Osteoblast (primary cell): ENCODE data around the gene NAPEPLD. TPM values are rescaled to one million over a fixed set of nuclear protein-coding genes. Genes with fewer than 3 reads are reported as not detected.
A peak's percentile ranks its signal among the peaks of the same experiment; 100 is the strongest.
"Not testable (repeated sequence)": the region's sequence is repeated elsewhere in the genome, so short reads cannot be mapped to it uniquely, and the experiment has no call there.

Experiments
- DNase-seq: peaks from one replicate; pipeline ENCODE4 v3.0.0; 2011; ENCODE audit warnings: low spot score, mixed read lengths; ENCODE audit not compliant: insufficient read length; ENCODE audit errors: missing footprints
- H2AFZ ChIP-seq: 2 replicates; pipeline ENCODE4 v1.6.0; 2011; ENCODE audit warnings: mild to moderate bottlenecking, low read length
- H3K27ac ChIP-seq: 2 replicates; pipeline ENCODE4 v1.5.1; 2011; ENCODE audit warnings: mild to moderate bottlenecking, low read depth, low read length, moderate library complexity
- H3K27me3 ChIP-seq: 2 replicates; pipeline ENCODE4 v1.6.0; 2012; ENCODE audit warnings: mild to moderate bottlenecking, control low read depth, inconsistent platforms, low read length, moderate library complexity; ENCODE audit not compliant: insufficient read depth
- H3K36me3 ChIP-seq: 2 replicates; pipeline ENCODE4 v1.5.1; 2011; ENCODE audit warnings: mild to moderate bottlenecking, low read length, control low read depth, moderate library complexity; ENCODE audit not compliant: insufficient read depth
- H3K4me1 ChIP-seq: 2 replicates; pipeline ENCODE4 v1.5.1; 2011; ENCODE audit warnings: mild to moderate bottlenecking, low read length, control low read depth, moderate library complexity; ENCODE audit not compliant: insufficient read depth
- H3K4me2 ChIP-seq: 2 replicates; pipeline ENCODE4 v1.6.0; 2011; ENCODE audit warnings: mild to moderate bottlenecking, low read length; ENCODE audit not compliant: insufficient read depth
- H3K4me3 ChIP-seq: fragments of 200-600 bp; sonication (generic); 3 replicates; pipeline ENCODE4 v1.5.1; 2012; ENCODE audit warnings: mild to moderate bottlenecking, low read length, inconsistent platforms; ENCODE audit not compliant: insufficient read depth
- H3K79me2 ChIP-seq: 2 replicates; pipeline ENCODE4 v1.6.0; 2012; ENCODE audit warnings: mild to moderate bottlenecking, low read length, control low read depth, inconsistent platforms; ENCODE audit not compliant: insufficient read depth
- H3K9me3 ChIP-seq: 2 replicates; pipeline ENCODE4 v1.5.1; 2011; ENCODE audit warnings: low read depth, low read length, control low read depth
- H4K20me1 ChIP-seq: 2 replicates; pipeline ENCODE4 v1.6.0; 2012; ENCODE audit warnings: mild to moderate bottlenecking, low read length, control low read depth; ENCODE audit not compliant: insufficient read depth
- CTCF ChIP-seq: IDR thresholded peaks from 2 replicates; pipeline ENCODE4 v1.5.1; 2011; ENCODE audit warnings: mild to moderate bottlenecking, low read depth, low read length, moderate library complexity; ENCODE audit errors: extremely low read depth
- total RNA-seq: library from RNA; depleted of rRNA; stranded (reverse); fragments of >200 nt; gene quantifications from 2 replicates; pipeline ENCODE4 v1.2.3, GENCODE V29; 2012

Gene NAPEPLD
- 8.5 and 10.1 TPM in 2 replicates for total RNA-seq

GRCh38 chr7:103148994-103149807, at the start of gene NAPEPLD:
Gene NAPEPLD, minus strand, starts transcription at chr7:103149099. Its CDS starts 20,323 bp downstream, at chr7:103128776.
- Histone ChIP-seq H3K9me3 (no peaks in the 10 kb centered on the region), H4K20me1 (peaks cover 4% of the 10 kb centered on the region), H3K27me3 (no peaks in the 10 kb centered on the region), H3K4me1 (peaks cover 6% of the 10 kb centered on the region), H3K79me2 (peaks cover 29% of the 10 kb centered on the region), H3K36me3 (no peaks in the 10 kb centered on the region), H3K4me2 (peak within 1 kb of the TSS; percentile 90), H3K4me3 (peak within 1 kb of the TSS; percentile 85), H3K27ac (peak within 1 kb of the TSS; percentile 78), H2AFZ (peak within 1 kb of the TSS; percentile 93)
- TF ChIP-seq CTCF = no peak
- peak; percentile 96 for DNase-seq

- not testable (repeated sequence) for H2AFZ ChIP-seq, DNase-seq, H3K79me2 ChIP-seq, H3K27ac ChIP-seq, H3K4me1 ChIP-seq, H3K4me2 ChIP-seq, H3K9me3 ChIP-seq, H3K36me3 ChIP-seq, H3K27me3 ChIP-seq, H4K20me1 ChIP-seq, H3K4me3 ChIP-seq
Observed at GRCh38 chr7:103198079-103198478, 49.2 kb upstream of the NAPEPLD start.

DNA sequence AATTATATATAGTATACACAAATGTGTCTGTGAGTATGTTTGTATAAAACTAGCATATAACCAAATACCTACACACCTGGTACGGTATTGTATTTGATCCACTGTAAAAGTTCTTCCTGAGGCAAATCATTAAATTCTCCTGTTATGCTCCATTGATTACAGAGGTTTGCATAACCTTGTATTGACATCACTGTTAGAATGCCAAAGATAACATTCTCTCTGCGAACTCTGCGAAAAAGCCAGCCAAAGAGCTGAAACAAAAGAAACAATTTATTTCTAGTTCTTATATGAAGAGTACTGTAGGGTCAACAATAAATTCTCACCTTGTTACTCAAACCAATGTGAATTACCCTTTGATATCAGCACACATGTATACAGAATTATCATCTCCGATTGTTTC, 46.5 kb upstream of the NAPEPLD start:
- H3K27me3 ChIP-seq, H4K20me1 ChIP-seq, H3K27ac ChIP-seq, H3K79me2 ChIP-seq, H2AFZ ChIP-seq, H3K9me3 ChIP-seq, DNase-seq, H3K4me3 ChIP-seq, H3K4me2 ChIP-seq, H3K4me1 ChIP-seq, H3K36me3 ChIP-seq: not testable (repeated sequence)

GRCh38 chr7:103172415-103173146, 23.7 kb upstream of the NAPEPLD start:
- H3K9me3 ChIP-seq, H3K27ac ChIP-seq, DNase-seq: not testable (repeated sequence)

DNA sequence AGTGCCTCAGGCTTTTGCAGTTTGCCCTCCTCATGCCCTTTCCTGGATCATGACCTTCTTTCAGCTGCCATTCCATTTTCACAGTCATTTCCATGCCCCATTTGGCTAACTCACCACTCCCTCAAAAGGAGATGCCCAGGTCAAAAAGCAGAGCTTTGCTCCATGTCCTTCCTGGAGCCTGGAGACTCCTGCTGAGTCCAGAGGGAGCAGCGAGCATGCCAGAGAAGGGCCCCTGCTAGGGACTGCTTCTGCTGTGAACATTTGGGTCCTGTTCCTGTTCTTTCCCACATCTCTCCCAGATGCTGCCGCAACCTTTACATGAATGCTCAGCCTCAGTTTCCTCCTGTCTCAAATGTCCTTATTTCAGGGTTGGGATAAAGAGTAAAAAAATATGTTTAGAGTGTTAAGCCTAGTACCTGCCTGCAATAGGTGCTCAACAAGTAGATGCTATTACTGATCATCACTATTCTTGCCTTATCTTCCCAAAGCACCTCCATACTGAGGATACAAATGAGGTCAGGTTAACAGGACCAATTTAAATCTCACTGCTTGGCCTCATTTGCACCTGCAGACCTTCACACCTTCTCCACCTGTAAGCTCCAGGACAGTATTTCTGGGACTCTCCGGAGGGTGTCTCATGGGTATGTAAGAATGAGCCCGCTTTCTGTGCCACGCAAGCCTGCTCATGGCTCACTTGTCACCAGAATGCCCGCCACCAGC, 23.0 kb upstream of the NAPEPLD start:
- not testable (repeated sequence) for H3K36me3 ChIP-seq, H3K27me3 ChIP-seq, H3K4me1 ChIP-seq, H3K79me2 ChIP-seq, H3K4me3 ChIP-seq, H2AFZ ChIP-seq, DNase-seq, H3K27ac ChIP-seq, H4K20me1 ChIP-seq, H3K9me3 ChIP-seq, H3K4me2 ChIP-seq

More at GRCh38 chr7:103172415-103173146, 23.7 kb upstream of the NAPEPLD start:
- not testable (repeated sequence) for H4K20me1 ChIP-seq, H3K36me3 ChIP-seq, H3K4me1 ChIP-seq, H3K79me2 ChIP-seq, H3K4me2 ChIP-seq, H2AFZ ChIP-seq, H3K4me3 ChIP-seq, H3K27me3 ChIP-seq

DNA sequence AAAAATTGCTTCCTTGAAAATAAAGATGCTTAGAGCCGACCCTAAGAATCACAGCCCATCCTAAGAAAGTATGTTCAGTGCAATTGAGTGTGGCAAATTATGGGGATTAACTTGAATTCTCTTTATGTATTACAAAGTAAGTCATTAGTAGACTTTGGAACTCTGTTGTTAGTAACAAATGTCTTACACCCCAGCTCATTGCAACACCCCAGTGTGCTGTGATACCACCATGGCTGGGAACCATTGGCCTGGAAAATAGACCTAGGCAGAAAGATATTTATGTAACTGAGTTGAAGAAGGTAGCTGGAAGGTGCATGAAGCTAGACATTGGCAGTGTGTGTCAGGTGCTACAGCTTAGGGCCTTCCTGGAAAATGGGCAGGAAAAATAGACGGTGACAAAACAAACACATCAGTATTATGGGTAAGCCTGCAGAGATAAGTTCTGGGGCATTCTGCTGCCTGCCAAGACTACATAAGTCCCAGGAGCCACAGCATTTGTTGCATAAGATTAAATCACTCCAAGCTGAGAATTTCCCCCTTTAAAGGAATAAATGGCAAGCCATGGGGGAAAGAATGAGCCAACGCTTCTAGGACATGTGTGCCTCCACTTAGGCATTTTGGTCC, 18.1 kb upstream of the NAPEPLD start:
- not testable (repeated sequence) for H2AFZ ChIP-seq, H3K4me2 ChIP-seq, H3K27ac ChIP-seq, DNase-seq, H3K79me2 ChIP-seq, H3K36me3 ChIP-seq, H4K20me1 ChIP-seq, H3K9me3 ChIP-seq, H3K27me3 ChIP-seq, H3K4me3 ChIP-seq
- peaks cover 22% of the 10 kb centered on the region for H3K4me1 ChIP-seq

- not testable (repeated sequence) for H3K79me2 ChIP-seq, H3K36me3 ChIP-seq, H4K20me1 ChIP-seq, DNase-seq, H3K4me3 ChIP-seq, H3K27me3 ChIP-seq, H3K9me3 ChIP-seq
- Histone ChIP-seq H3K27ac (peak overlapping the region; percentile 71), H3K4me1 (peaks cover 27% of the 10 kb centered on the region), H3K4me2 (peak overlapping the region; percentile 30), H2AFZ (peak overlapping the region; percentile 31)
Observed at GRCh38 chr7:103163087-103163825, 14.4 kb upstream of the NAPEPLD start.
